Esophagus squamous epithelium (tissue), 4 donors: Measurements from ENCODE around the gene KLHDC9.

ENCODE experiments used
- CTCF ChIP-seq, 6 experiments: fragments of 450-650 bp in 4 of 6; fragments of 200-600 bp in 2 of 6; sonication (generic) in 2 of 6; IDR thresholded peaks; one replicate each; pipeline ENCODE4 v1.5.1; 2016 to 2019; ENCODE audit warnings: antibody characterized with exemption in 6 of 6, mild to moderate bottlenecking in 4 of 6, moderate library complexity in 4 of 6
- POLR2A ChIP-seq, 4 donors: fragments of 450-650 bp; IDR thresholded peaks; one replicate each; pipeline ENCODE4 v1.6.1; 2017; ENCODE audit warnings: antibody characterized with exemption in 4 of 4, mild to moderate bottlenecking in 4 of 4, moderate library complexity in 3 of 4

GRCh38 chr1:161117759-161118581, 19.8 kb downstream of the KLHDC9 start, which contains the start of the genes NIT1 and PFDN2:
- peak in 3 of 4 donors; percentile 75 to 94 (median 86) for TF ChIP-seq POLR2A (IDR thresholded peaks at IDR 0.05)
- TF ChIP-seq CTCF (IDR thresholded peaks at IDR 0.05), result peak in 2 of 6 experiments; percentile 8 to 14
